GM13976 (cell line): Measurements from ENCODE around the gene CCDC57.

Experiments
- DNase-seq: peaks from one replicate; pipeline ENCODE4 v3.0.0; 2012; ENCODE audit warnings: low spot score
- CTCF ChIP-seq: IDR thresholded peaks from 2 replicates; pipeline ENCODE4 v1.5.1; 2012; ENCODE audit warnings: borderline replicate concordance, mild to moderate bottlenecking; ENCODE audit not compliant: insufficient read depth; ENCODE audit errors: extremely low read depth, missing control alignments, control extremely low read depth
- in situ Hi-C: fragments of 300-500 bp; cut with MboI; formaldehyde crosslinking; loops from one replicate; pipeline ENCODE4 v1.12.0; 2022; ENCODE audit warnings: low sequenced_read_pairs, mixed read lengths, inconsistent platforms; ENCODE audit not compliant: unreplicated experiment

CCDC57 gene

GRCh38 chr17:82078433-82078832, 134.2 kb downstream of the CCDC57 start:
- in situ Hi-C loops, result no loop called here
- DNase-seq, result no peak
- no peak for TF ChIP-seq CTCF

- no peak for DNase-seq
- no peak for TF ChIP-seq CTCF
- in situ Hi-C loops, result no loop called here
These were observed 134.9 kb downstream of the CCDC57 start for GRCh38 chr17:82077617-82078358.

- in situ Hi-C loops, result no loop called here
- no peak for TF ChIP-seq CTCF
- DNase-seq, result no peak
These were observed 135.7 kb downstream of the CCDC57 start for GRCh38 chr17:82076785-82077591.

GRCh38 chr17:82076018-82076784, 136.4 kb downstream of the CCDC57 start:
- TF ChIP-seq CTCF, result no peak
- in situ Hi-C loops, result no loop called here
- no peak for DNase-seq

GRCh38 chr17:82073446-82073845, 139.2 kb downstream of the CCDC57 start:
- no peak for DNase-seq
- in situ Hi-C loops, result no loop called here
- no peak for TF ChIP-seq CTCF

GRCh38 chr17:82072827-82073226, 139.8 kb downstream of the CCDC57 start:
- no peak for DNase-seq
- TF ChIP-seq CTCF, result no peak
- in situ Hi-C loops, result no loop called here
